SK-N-SH (cell line): Measurements from ENCODE around the gene PARD3. TPM values are rescaled to one million over a fixed set of nuclear protein-coding genes. Genes with fewer than 3 reads are reported as not detected.
"Not testable (repeated sequence)": the region's sequence is repeated elsewhere in the genome, so short reads cannot be mapped to it uniquely, and the experiment has no call there.

ENCODE experiments used
- CTCF ChIA-PET: fragments of 300-600, 350-600 bp; formaldehyde crosslinking; extraction: SDS; loops from one replicate; lab custom pipeline; 2021; lab: Yijun Ruan, JAX
- POLR2A ChIA-PET: fragments of 350-600 bp; sonication (Branson Sonifier 250); formaldehyde crosslinking; extraction: SDS; loops from one replicate; lab custom pipeline; 2020; ENCODE audit warnings: antibody characterized with exemption, inconsistent platforms; lab: Yijun Ruan, JAX
- DNase-seq: peaks from one replicate; pipeline ENCODE4 v3.0.0; 2012
- H2AFZ ChIP-seq: fragments of 200-600 bp; sonication (generic); 2 replicates; pipeline ENCODE4 v1.8.1; 2016; ENCODE audit warnings: antibody characterized with exemption, mild to moderate bottlenecking, low read depth
- H3F3A ChIP-seq: fragments of 200-600 bp; sonication (generic); replicated peaks from 2 replicates; pipeline ENCODE3; 2016; ENCODE audit warnings: antibody characterized with exemption, mild to moderate bottlenecking; ENCODE audit not compliant: insufficient read depth
- H3K27ac ChIP-seq, 2 experiments: fragments of 200-500 bp in 1 of 2; fragments of 200-600 bp in 1 of 2; sonication (Bioruptor generic) in 1 of 2; sonication (generic), shearing (Covaris generic) in 1 of 2; 2 replicates each; pipeline versions ENCODE4 v1.5.1 to v1.6.1; 2014 to 2016; ENCODE audit warnings: low read depth in 2 of 2, inconsistent platforms in 1 of 2, low read length in 1 of 2, mild to moderate bottlenecking in 1 of 2, mixed read lengths in 1 of 2
- H3K27me3 ChIP-seq: fragments of 200-600 bp; sonication (generic), shearing (Covaris generic); 2 replicates; pipeline ENCODE4 v1.6.1; 2016; ENCODE audit warnings: mixed run types; ENCODE audit not compliant: insufficient read depth
- H3K36me3 ChIP-seq, 2 experiments: fragments of 200-500 bp in 1 of 2; fragments of 200-600 bp in 1 of 2; sonication (Bioruptor generic) in 1 of 2; sonication (generic) in 1 of 2; replicated peaks in 1 of 2; 2 replicates each; pipeline versions ENCODE3 to v1.5.1; 2014 to 2016; ENCODE audit warnings: low read length in 1 of 2, mild to moderate bottlenecking in 1 of 2; ENCODE audit not compliant: insufficient read depth in 2 of 2, control insufficient read depth in 1 of 2
- H3K4me1 ChIP-seq, 2 experiments: fragments of 200-500 bp in 1 of 2; fragments of 200-600 bp in 1 of 2; sonication (Bioruptor generic) in 1 of 2; sonication (generic), shearing (Covaris generic) in 1 of 2; 2 replicates each; pipeline versions ENCODE4 v1.5.1 to v1.6.1; 2014 to 2016; ENCODE audit warnings: low read depth in 1 of 2, low read length in 1 of 2, mixed run types in 1 of 2; ENCODE audit not compliant: insufficient read depth in 2 of 2, control insufficient read depth in 1 of 2
- H3K4me2 ChIP-seq: fragments of 200-600 bp; sonication (generic), shearing (Covaris generic); 2 replicates; pipeline ENCODE4 v1.6.1; 2017; ENCODE audit warnings: mixed run types
- H3K4me3 ChIP-seq, 2 experiments: fragments of 200-500 bp in 1 of 2; fragments of 200-600 bp in 1 of 2; sonication (Bioruptor generic) in 1 of 2; sonication (generic), shearing (Covaris generic) in 1 of 2; 2 replicates each; pipeline versions ENCODE4 v1.5.1 to v1.8.1; 2014 to 2016; ENCODE audit warnings: low read depth in 2 of 2, inconsistent platforms in 1 of 2, low read length in 1 of 2, mild to moderate bottlenecking in 1 of 2, mixed read lengths in 1 of 2, moderate library complexity in 1 of 2
- H3K79me2 ChIP-seq: fragments of 200-600 bp; sonication (generic); 2 replicates; pipeline ENCODE4 v1.8.1; 2017; ENCODE audit warnings: mild to moderate bottlenecking; ENCODE audit not compliant: insufficient read depth
- H3K9ac ChIP-seq: fragments of 200-600 bp; sonication (generic); 2 replicates; pipeline ENCODE4 v1.6.1; 2017; ENCODE audit warnings: mixed run types
- H3K9me2 ChIP-seq: fragments of 200-600 bp; sonication (generic); 2 replicates; pipeline ENCODE4 v1.6.1; 2017; ENCODE audit warnings: mixed run types
- H3K9me3 ChIP-seq: fragments of 200-600 bp; sonication (generic); 2 replicates; pipeline ENCODE4 v1.6.1; 2017; ENCODE audit warnings: mixed run types, mild to moderate bottlenecking, moderate library complexity
- H4K20me1 ChIP-seq: fragments of 200-600 bp; sonication (generic); 2 replicates; pipeline ENCODE4 v1.6.1; 2017; ENCODE audit warnings: mild to moderate bottlenecking, mixed run types; ENCODE audit not compliant: insufficient read depth
- ELF1 ChIP-seq: IDR thresholded peaks from 2 replicates; pipeline ENCODE4 v1.4.0; 2012
- EZH2phosphoT487 ChIP-seq: fragments of 200-600 bp; sonication (generic); IDR thresholded peaks from 2 replicates; pipeline ENCODE4 v1.6.1; 2017; ENCODE audit warnings: low read depth, mixed run types, mild to moderate bottlenecking, antibody characterized with exemption, moderate library complexity, borderline replicate concordance
- FOSL2 ChIP-seq: IDR thresholded peaks from 2 replicates; pipeline ENCODE4 v1.4.0; 2012; ENCODE audit warnings: low read depth, mild to moderate bottlenecking, moderate library complexity, borderline replicate concordance
- FOXM1 ChIP-seq: IDR thresholded peaks from 2 replicates; pipeline ENCODE4 v1.4.0; 2012; ENCODE audit warnings: low read depth, mild to moderate bottlenecking
- GABPA ChIP-seq: IDR thresholded peaks from 2 replicates; pipeline ENCODE4 v1.4.0; 2012; ENCODE audit warnings: low read depth, mild to moderate bottlenecking
- JUND ChIP-seq: IDR thresholded peaks from 2 replicates; pipeline ENCODE4 v1.4.0; 2012
- POLR2AphosphoS5 ChIP-seq: IDR thresholded peaks from 2 replicates; pipeline ENCODE4 v1.6.1; 2012; ENCODE audit warnings: low read depth, low read length
- REST ChIP-seq: IDR thresholded peaks from 2 replicates; pipeline ENCODE4 v1.6.1; 2012; ENCODE audit warnings: mild to moderate bottlenecking, low read depth, low read length, moderate library complexity
- SIN3A ChIP-seq: IDR thresholded peaks from 2 replicates; pipeline ENCODE4 v1.6.1; 2012; ENCODE audit warnings: low read depth, mild to moderate bottlenecking, low read length, moderate library complexity, borderline replicate concordance
- TEAD4 ChIP-seq: IDR thresholded peaks from 2 replicates; pipeline ENCODE4 v1.4.0; 2012; ENCODE audit warnings: mild to moderate bottlenecking, borderline replicate concordance; ENCODE audit not compliant: insufficient read depth
- WGBS: methylation state at CpG from one replicate; pipeline ENCODE4 v1.1.6; 2017; ENCODE audit warnings: low lambda C conversion rate; 5-methylcytosine and 5-hydroxymethylcytosine counted together
- polyA plus RNA-seq, 3 experiments: library from polyadenylated mRNA; depleted of rRNA; stranded (reverse); fragments of >200 nt; gene quantifications; 2 replicates each; pipeline ENCODE4 v1.2.3, GENCODE V29; 2012
- TF ChIP-seq, protein P1 (sequence below): fragments of 150-350 bp; IDR thresholded peaks from 2 replicates; pipeline ENCODE4 v1.6.1; 2017; ENCODE audit warnings: antibody characterized with exemption, low read length, low read depth, borderline replicate concordance

PARD3 gene
- polyA plus RNA-seq, 1 of the 3 experiments (the other 2 are of a cell fraction): 29.4 TPM

DNA sequence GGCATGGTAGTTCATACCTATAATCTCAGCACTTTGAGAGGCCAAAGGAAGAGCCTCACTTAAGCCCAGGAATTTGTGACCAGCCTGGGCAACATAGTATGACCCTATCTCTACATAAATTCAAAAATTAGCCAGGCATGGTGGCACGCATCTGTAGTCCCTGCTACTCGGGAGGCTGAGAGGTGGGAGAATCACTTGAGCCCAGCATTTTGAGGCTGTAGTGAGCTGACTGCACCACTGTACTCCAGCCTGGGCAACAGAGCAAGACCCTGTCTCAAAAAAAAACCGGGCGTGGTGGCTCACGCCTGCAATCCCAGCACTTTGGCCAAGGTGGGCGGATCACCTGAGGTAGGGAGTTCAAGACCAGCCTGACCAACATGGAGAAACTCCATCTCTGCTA is 19.8 kb downstream of the PARD3 start (continued):
- TF ChIP-seq ELF1: no peak

DNA sequence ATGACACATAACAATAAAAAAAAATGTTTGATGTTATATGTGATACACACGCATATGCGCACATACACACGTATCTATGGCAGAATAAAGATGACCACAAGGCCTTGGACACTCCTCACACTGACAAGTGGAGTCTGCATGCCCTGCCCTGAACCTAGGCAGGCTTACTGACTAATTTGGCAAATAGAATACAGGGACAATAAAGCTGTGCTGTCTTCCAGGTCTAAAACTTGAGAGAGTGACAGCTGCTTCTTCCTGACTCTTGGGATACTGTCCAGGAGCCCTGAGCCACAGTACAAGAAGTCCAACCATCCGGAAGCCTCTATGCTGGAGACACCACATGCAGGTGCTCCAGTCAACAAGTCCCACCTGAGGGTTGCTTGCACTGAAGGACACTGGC is 20.3 kb downstream of the PARD3 start:
- Histone ChIP-seq H3F3A (no peaks in the 10 kb centered on the region), H3K79me2 (peaks cover 98% of the 10 kb centered on the region), H3K4me3 (no peak overlapping the region), H3K4me2 (no peak overlapping the region), H3K4me1 (peaks cover 7 to 28% of the 10 kb centered on the region in 2 experiments; a peak in 3 of 4 replicates), H3K9me2 (no peaks in the 10 kb centered on the region), H3K36me3 (no peaks in the 10 kb centered on the region), H3K9ac (no peak overlapping the region), H3K27ac (no peak overlapping the region), H3K27me3 (no peaks in the 10 kb centered on the region), H2AFZ (no peak overlapping the region), H3K9me3 (no peaks in the 10 kb centered on the region), H4K20me1 (peaks cover 84% of the 10 kb centered on the region)
- DNase-seq: no peak
- TF ChIP-seq TEAD4: no peak
- TF ChIP-seq, protein P1, sequence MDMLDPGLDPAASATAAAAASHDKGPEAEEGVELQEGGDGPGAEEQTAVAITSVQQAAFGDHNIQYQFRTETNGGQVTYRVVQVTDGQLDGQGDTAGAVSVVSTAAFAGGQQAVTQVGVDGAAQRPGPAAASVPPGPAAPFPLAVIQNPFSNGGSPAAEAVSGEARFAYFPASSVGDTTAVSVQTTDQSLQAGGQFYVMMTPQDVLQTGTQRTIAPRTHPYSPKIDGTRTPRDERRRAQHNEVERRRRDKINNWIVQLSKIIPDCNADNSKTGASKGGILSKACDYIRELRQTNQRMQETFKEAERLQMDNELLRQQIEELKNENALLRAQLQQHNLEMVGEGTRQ: no peak
- TF ChIP-seq REST: no peak
- TF ChIP-seq ELF1: no peak
- TF ChIP-seq EZH2phosphoT487: no peak
- TF ChIP-seq FOSL2: no peak
- no peak for TF ChIP-seq SIN3A
- no peak for TF ChIP-seq POLR2AphosphoS5
- no peak for TF ChIP-seq JUND
- no peak for TF ChIP-seq GABPA
- no peak for TF ChIP-seq FOXM1
- 94% methylated on average over 4 of the region's 4 CpGs for WGBS
- CTCF ChIA-PET: interaction anchor here (1.0 kb wide), 1 partner anchor 70 kb away, joined by 3 read pairs; no protein-coding TSS in a partner anchor
- POLR2A ChIA-PET: no interaction called here

GRCh38 chr10:34793581-34793980 is 21.5 kb downstream of the PARD3 start:
- Histone ChIP-seq H3K79me2 (peaks cover 96% of the 10 kb centered on the region), H4K20me1 (peaks cover 83% of the 10 kb centered on the region), H3K4me1 (peaks cover 11 to 30% of the 10 kb centered on the region in 2 experiments; a peak in 3 of 4 replicates)
- H3K27me3 ChIP-seq, H3K4me2 ChIP-seq, H3K4me3 ChIP-seq, DNase-seq, H3K9ac ChIP-seq, H3K27ac ChIP-seq, H2AFZ ChIP-seq, H3K9me2 ChIP-seq, POLR2A ChIA-PET, H3K9me3 ChIP-seq, H3K36me3 ChIP-seq, H3F3A ChIP-seq: not testable (repeated sequence)
- 95% methylated on average over 5 of the region's 5 CpGs for WGBS
- CTCF ChIA-PET: interaction anchor here (1.1 kb wide), 1 partner anchor 14 kb away, joined by 3 read pairs; no protein-coding TSS in a partner anchor
